ENCODE data around the gene CDCA4. TPM values are rescaled to one million over a fixed set of nuclear protein-coding genes. Genes with fewer than 3 reads are reported as not detected.

The CDCA4 gene
- total RNA-seq, 2 experiments from 2014 or later, result 70.8 to 77.8 TPM

- DNase-seq (no peak), ATAC-seq (no peak)
- CTCF ChIA-PET, result interaction anchor here (1.2 to 1.8 kb wide), 2 partner anchors 12 to 22 kb away, joined by 3 to 4 read pairs; no protein-coding TSS in a partner anchor
- H3K4me3 Mint-ChIP-seq, result no peak overlapping the region
- H3K27ac Mint-ChIP-seq, result peak overlapping the region; percentile 63
- H3K4me1 Mint-ChIP-seq, result peaks cover 54% of the 10 kb centered on the region
- peaks cover 52% of the 10 kb centered on the region for H3K36me3 Mint-ChIP-seq
- no peaks in the 10 kb centered on the region for H3K9me3 Mint-ChIP-seq (ENCODE audit: low read depth)
- no peaks in the 10 kb centered on the region for H3K27me3 Mint-ChIP-seq
Measured at GRCh38 chr14:105013150-105013785, 7.6 kb downstream of the CDCA4 start.

- Mint-ChIP-seq H3K27ac (no peak overlapping the region), H3K36me3 (peaks cover 51% of the 10 kb centered on the region), H3K4me3 (no peak overlapping the region), H3K27me3 (no peaks in the 10 kb centered on the region), H3K9me3 (ENCODE audit: low read depth) (no peaks in the 10 kb centered on the region), H3K4me1 (peaks cover 47% of the 10 kb centered on the region)
- CTCF ChIA-PET, result no interaction called here
- DNase-seq, result no peak
- ATAC-seq, result no peak
Measured at GRCh38 chr14:105012171-105012985, 8.5 kb downstream of the CDCA4 start.

GRCh38 chr14:105011312-105011990 is 9.4 kb downstream of the CDCA4 start:
- no peaks in the 10 kb centered on the region for H3K27me3 Mint-ChIP-seq
- H3K36me3 Mint-ChIP-seq, result peaks cover 49% of the 10 kb centered on the region
- no peak overlapping the region for H3K4me3 Mint-ChIP-seq
- H3K4me1 Mint-ChIP-seq, result peaks cover 38% of the 10 kb centered on the region
- no peaks in the 10 kb centered on the region for H3K9me3 Mint-ChIP-seq (ENCODE audit: low read depth)
- no peak for ATAC-seq
- CTCF ChIA-PET, result no interaction called here
- no peak overlapping the region for H3K27ac Mint-ChIP-seq
- DNase-seq, result no peak

- Mint-ChIP-seq H3K9me3 (ENCODE audit: low read depth) (no peaks in the 10 kb centered on the region), H3K36me3 (peaks cover 45% of the 10 kb centered on the region)
Measured at GRCh38 chr14:105010891-105011291, 10.0 kb downstream of the CDCA4 start.

GRCh38 chr14:105010106-105010505 is 10.8 kb downstream of the CDCA4 start:
- no peak overlapping the region for H3K27ac Mint-ChIP-seq
- peaks cover 40% of the 10 kb centered on the region for H3K36me3 Mint-ChIP-seq
- CTCF ChIA-PET, result interaction anchor here (1.4 kb wide), 1 partner anchor 9 kb away, joined by 4 read pairs; no protein-coding TSS in a partner anchor

More at GRCh38 chr14:105010891-105011291, 10.0 kb downstream of the CDCA4 start:
- Mint-ChIP-seq H3K27ac (no peak overlapping the region), H3K27me3 (no peaks in the 10 kb centered on the region), H3K4me3 (no peak overlapping the region), H3K4me1 (peaks cover 33% of the 10 kb centered on the region)
- DNase-seq (no peak), ATAC-seq (no peak)
- CTCF ChIA-PET, result no interaction called here

GRCh38 chr14:105007593-105008264 is 13.2 kb downstream of the CDCA4 start:
- Mint-ChIP-seq H3K4me1 (peaks cover 5% of the 10 kb centered on the region), H3K27ac (no peak overlapping the region), H3K27me3 (no peaks in the 10 kb centered on the region), H3K36me3 (peaks cover 35% of the 10 kb centered on the region), H3K9me3 (ENCODE audit: low read depth) (no peaks in the 10 kb centered on the region), H3K4me3 (no peak overlapping the region)
- CTCF ChIA-PET, result interaction anchor here (1.5 to 2.5 kb wide), 2 partner anchors 12 to 38 kb away, joined by 4 to 10 read pairs; no protein-coding TSS in a partner anchor
- DNase-seq, result no peak
- ATAC-seq, result no peak

More at GRCh38 chr14:105010106-105010505, 10.8 kb downstream of the CDCA4 start:
- Mint-ChIP-seq H3K27me3 (no peaks in the 10 kb centered on the region), H3K4me3 (no peak overlapping the region), H3K9me3 (ENCODE audit: low read depth) (no peaks in the 10 kb centered on the region), H3K4me1 (peaks cover 25% of the 10 kb centered on the region)
- no peak for DNase-seq
- no peak for ATAC-seq

- Mint-ChIP-seq H3K4me3 (no peak overlapping the region), H3K4me1 (peaks cover 1% of the 10 kb centered on the region), H3K36me3 (peaks cover 34% of the 10 kb centered on the region), H3K9me3 (ENCODE audit: low read depth) (no peaks in the 10 kb centered on the region), H3K27me3 (no peaks in the 10 kb centered on the region), H3K27ac (no peak overlapping the region)
- DNase-seq, result no peak
- CTCF ChIA-PET, result interaction anchor here (0.6 to 2.5 kb wide), 3 partner anchors 13 to 103 kb away, joined by 3 to 10 read pairs (median 4); no protein-coding TSS in a partner anchor
- no peak for ATAC-seq
Measured at GRCh38 chr14:105006831-105007592, 13.9 kb downstream of the CDCA4 start.

- H3K36me3 Mint-ChIP-seq, result peaks cover 29% of the 10 kb centered on the region
- no peaks in the 10 kb centered on the region for H3K9me3 Mint-ChIP-seq (ENCODE audit: low read depth)
- H3K4me1 Mint-ChIP-seq, result peaks cover 1% of the 10 kb centered on the region
- no peak overlapping the region for H3K4me3 Mint-ChIP-seq
- no peaks in the 10 kb centered on the region for H3K27me3 Mint-ChIP-seq
- ATAC-seq, result no peak
- DNase-seq, result no peak
- no peak overlapping the region for H3K27ac Mint-ChIP-seq
- CTCF ChIA-PET, result interaction anchor here (0.6 to 2.5 kb wide), 4 partner anchors 13 to 104 kb away, joined by 3 to 10 read pairs (median 5); no protein-coding TSS in a partner anchor
Measured at GRCh38 chr14:105005929-105006830, 14.7 kb downstream of the CDCA4 start.

GRCh38 chr14:105005329-105005928 is 15.5 kb downstream of the CDCA4 start:
- H3K4me1 Mint-ChIP-seq, result peaks cover 1% of the 10 kb centered on the region
- DNase-seq (no peak), ATAC-seq (no peak)
- H3K27me3 Mint-ChIP-seq, result no peaks in the 10 kb centered on the region
- peaks cover 29% of the 10 kb centered on the region for H3K36me3 Mint-ChIP-seq
- H3K9me3 Mint-ChIP-seq (ENCODE audit: low read depth), result no peaks in the 10 kb centered on the region
- no peak overlapping the region for H3K4me3 Mint-ChIP-seq
- no peak overlapping the region for H3K27ac Mint-ChIP-seq
- CTCF ChIA-PET, result interaction anchor here (2.0 to 2.5 kb wide), 2 partner anchors 14 to 40 kb away, joined by 6 to 10 read pairs; no protein-coding TSS in a partner anchor

- Mint-ChIP-seq H3K9me3 (ENCODE audit: low read depth) (peaks cover 2% of the 10 kb centered on the region), H3K27me3 (no peaks in the 10 kb centered on the region), H3K4me1 (no peaks in the 10 kb centered on the region), H3K4me3 (no peak overlapping the region), H3K27ac (no peak overlapping the region), H3K36me3 (peaks cover 15% of the 10 kb centered on the region)
- no peak for ATAC-seq
- DNase-seq, result no peak
- CTCF ChIA-PET, result interaction anchor here (3.4 kb wide), 1 partner anchor 46 kb away, joined by 17 read pairs; no protein-coding TSS in a partner anchor
Measured at GRCh38 chr14:104999361-104999760, 21.5 kb downstream of the CDCA4 start.

GRCh38 chr14:104998801-104999200 is 22.1 kb downstream of the CDCA4 start:
- Mint-ChIP-seq H3K27me3 (no peaks in the 10 kb centered on the region), H3K27ac (no peak overlapping the region), H3K4me3 (no peak overlapping the region), H3K4me1 (no peaks in the 10 kb centered on the region), H3K36me3 (peaks cover 15% of the 10 kb centered on the region), H3K9me3 (ENCODE audit: low read depth) (peaks cover 2% of the 10 kb centered on the region)
- DNase-seq (no peak), ATAC-seq (no peak)
- CTCF ChIA-PET, result interaction anchor here (3.4 kb wide), 1 partner anchor 47 kb away, joined by 17 read pairs; no protein-coding TSS in a partner anchor

Measured in activated CD8-positive, alpha-beta memory T cell treated with anti-CD3 and anti-CD28 coated beads, Interleukin-2, amount 10 ng/mL, durations not matched to agents 7 days and 5 days (primary cell).